Urothelium cell line (cell line): ENCODE data around the gene OR8A1.
"Not testable (repeated sequence)": the region's sequence is repeated elsewhere in the genome, so short reads cannot be mapped to it uniquely, and the experiment has no call there.

Experiments
- DNase-seq: peaks from one replicate; pipeline ENCODE4 v3.0.0; 2011; ENCODE audit warnings: low spot score, mixed read lengths
- FAIRE-seq: peaks from 2 replicates; lab custom pipeline; 2011; peaks lifted over from hg19 to GRCh38; lab: Jason Lieb, UNC

OR8A1 gene

GRCh38 chr11:124591430-124591829 is 21.6 kb downstream of the OR8A1 start:
- DNase-seq (no peak), FAIRE-seq (no peak)

GRCh38 chr11:124592627-124593026 is 22.8 kb downstream of the OR8A1 start:
- DNase-seq (no peak), FAIRE-seq (no peak)

- DNase-seq (no peak), FAIRE-seq (no peak)
These were observed 25.5 kb downstream of the OR8A1 start for GRCh38 chr11:124595302-124595701.

- DNase-seq (no peak), FAIRE-seq (no peak)
These were observed 27.8 kb downstream of the OR8A1 start for GRCh38 chr11:124597626-124598025.

- FAIRE-seq: no peak
- DNase-seq: no peak
These were observed 31.0 kb downstream of the OR8A1 start for GRCh38 chr11:124600621-124601320.

- DNase-seq: peak; percentile 9
- no peak for FAIRE-seq
These were observed 32.4 kb downstream of the OR8A1 start for GRCh38 chr11:124602193-124602592.

GRCh38 chr11:124602723-124603122 is 32.9 kb downstream of the OR8A1 start:
- not testable (repeated sequence) for FAIRE-seq, DNase-seq

- DNase-seq: no peak
- FAIRE-seq: no peak
These were observed 35.9 kb downstream of the OR8A1 start for GRCh38 chr11:124605719-124606118.

GRCh38 chr11:124608147-124608546 is 38.4 kb downstream of the OR8A1 start:
- FAIRE-seq (no peak), DNase-seq (no peak)

GRCh38 chr11:124610295-124610694 is 40.5 kb downstream of the OR8A1 start:
- FAIRE-seq (no peak), DNase-seq (no peak)

- FAIRE-seq (no peak), DNase-seq (no peak)
These were observed 41.3 kb downstream of the OR8A1 start, which contains the start of gene PANX3 for GRCh38 chr11:124611064-124611463. PANX3 (plus strand) TSS chr11:124611428; CDS start chr11:124611557, 129 bp downstream.

GRCh38 chr11:124612045-124612444 is 42.2 kb downstream of the OR8A1 start:
- no peak for DNase-seq
- no peak for FAIRE-seq

- FAIRE-seq (no peak), DNase-seq (no peak)
These were observed 42.9 kb downstream of the OR8A1 start for GRCh38 chr11:124612567-124613246.

GRCh38 chr11:124618863-124619262 is 49.1 kb downstream of the OR8A1 start:
- no peak for DNase-seq
- no peak for FAIRE-seq
